Measurements from ENCODE around the gene FAM229B.
"Not testable (repeated sequence)": the region's sequence is repeated elsewhere in the genome, so short reads cannot be mapped to it uniquely, and the experiment has no call there.

GRCh38 chr6:112106026-112106425 lies 18.6 kb downstream of the FAM229B start:
- not testable (repeated sequence) for TF ChIP-seq CTCF, POLR2AphosphoS5 (IDR thresholded peaks at IDR 0.05)

Data from gastroesophageal sphincter (tissue), 3 donors.